Kidney (tissue), 14 donors: ENCODE measurements around the gene ZNF121. TPM values are rescaled to one million over a fixed set of nuclear protein-coding genes. Genes with fewer than 3 reads are reported as not detected.

Experiments used
- DNase-seq, 5 donors: peaks; one replicate each; pipeline ENCODE4 v3.0.0-alpha.2; 2013 to 2020
- FAIRE-seq: peaks from 2 replicates; lab custom pipeline; 2012; peaks lifted over from hg19 to GRCh38; lab: Jason Lieb, UNC
- H3K27ac ChIP-seq, 2 donors: one replicate each; pipeline ENCODE4 v1.7.0; 2013; ENCODE audit warnings: low read depth in 2 of 2, low read length in 2 of 2, inconsistent platforms in 1 of 2
- H3K27me3 ChIP-seq: one replicate; pipeline ENCODE4 v1.7.1; 2013; ENCODE audit warnings: low read length, inconsistent platforms; ENCODE audit not compliant: control insufficient read depth, insufficient read depth
- H3K36me3 ChIP-seq, 3 donors: one replicate each; pipeline versions ENCODE4 v1.7.0 to v1.7.1; 2013; ENCODE audit warnings: low read length in 3 of 3, control low read depth in 1 of 3, inconsistent platforms in 1 of 3; ENCODE audit not compliant: insufficient read depth in 3 of 3, control insufficient read depth in 2 of 3
- H3K4me1 ChIP-seq, 3 donors: one replicate each; pipeline versions ENCODE4 v1.7.0 to v1.7.1; 2013; ENCODE audit warnings: low read length in 3 of 3, inconsistent platforms in 1 of 3, low read depth in 1 of 3; ENCODE audit not compliant: control insufficient read depth in 2 of 3, insufficient read depth in 2 of 3
- H3K4me3 ChIP-seq, 3 donors: one replicate each; pipeline versions ENCODE4 v1.7.0 to v1.8.1; 2013; ENCODE audit warnings: low read length in 3 of 3, control low read depth in 1 of 3, inconsistent platforms in 1 of 3
- H3K9ac ChIP-seq, 3 donors: one replicate each; pipeline versions ENCODE4 v1.7.0 to v1.7.1; 2013; ENCODE audit warnings: low read length in 3 of 3, control low read depth in 1 of 3, inconsistent platforms in 1 of 3
- H3K9me3 ChIP-seq, 3 donors: one replicate each; pipeline versions ENCODE4 v1.7.0 to v1.7.1; 2013; ENCODE audit warnings: low read length in 3 of 3, control low read depth in 1 of 3, inconsistent platforms in 1 of 3; ENCODE audit not compliant: control insufficient read depth in 2 of 3, insufficient read depth in 1 of 3
- intact Hi-C: fragments of 100-400 bp; cut with DNase I; formaldehyde crosslinking; loops from one replicate; pipeline ENCODE4 v1.11.1; 2022
- polyA plus RNA-seq: library from polyadenylated mRNA; stranded (reverse); fragments of 350-450 nt; fragmentation: Illumina TruSeq; extraction: RNeasy Lipid Tissue Mini Kit (QIAGEN cat#74804); gene quantifications from one replicate; pipeline ENCODE4 v1.2.3, GENCODE V29; 2014; ENCODE audit warnings: low read depth, low replicate concordance; ENCODE audit not compliant: insufficient read depth
- total RNA-seq: library from RNA; stranded (reverse); fragmentation: NEBNext Ultra II Directional; extraction: Animal tissue kit (Norgen Biotek cat#: 25700); gene quantifications from one replicate; pipeline ENCODE4 v1.2.1, GENCODE V29; 2021
- TF ChIP-seq, protein P1 (sequence below): IDR thresholded peaks from 3 replicates; pipeline ENCODE4 v1.5.1; 2012; ENCODE audit warnings: mild to moderate bottlenecking, moderate library complexity, borderline replicate concordance; ENCODE audit not compliant: insufficient read depth; ENCODE audit errors: extremely low read depth
- donor health status: control.
- donor health status: control.
- donor health status: control.
- donor health status: control.
- donor health status: control.
- donor health status: DM: yes; HTN: yes; CAD: no.
- donor health status: Normal renal cell carcinoma (clear cell type).

The ZNF121 gene
- total and polyA plus RNA-seq, 2 donors from 2014 or later = 2.8 to 40.3 TPM

DNA sequence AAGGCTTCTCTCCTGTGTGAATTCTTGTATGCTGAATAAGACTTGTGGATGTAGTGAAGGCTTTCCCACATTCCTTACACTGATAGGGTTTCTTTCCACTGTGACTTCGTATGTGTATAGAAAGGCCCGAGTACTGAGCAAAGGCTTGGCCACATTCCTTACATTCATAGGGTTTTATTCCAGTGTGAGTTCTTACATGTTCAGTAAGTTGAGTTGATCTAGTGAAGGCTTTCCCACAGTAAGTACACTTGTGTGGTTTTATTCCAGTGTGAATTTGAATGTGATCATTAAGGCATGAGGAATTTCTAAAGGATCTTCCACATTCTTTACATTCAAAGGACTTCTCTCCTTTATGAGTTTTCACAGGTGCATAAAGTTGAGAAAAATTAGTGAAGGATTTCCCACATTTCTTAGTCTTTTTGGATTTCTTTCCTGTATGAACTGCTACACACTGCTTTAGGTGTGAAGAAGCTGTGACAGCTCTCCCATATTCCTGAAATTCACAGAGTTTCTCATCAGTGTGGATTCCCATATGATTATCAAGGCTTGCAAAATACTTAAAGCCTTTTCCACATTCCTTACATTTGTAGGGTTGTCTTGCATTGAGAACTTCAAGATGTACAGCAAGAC, 26.3 kb upstream of the ZNF121 start:
- no peak for FAIRE-seq
- intact Hi-C loops = no loop called here
- H3K36me3 ChIP-seq = peaks cover 31 to 58% (median 32%) of the 10 kb centered on the region in 3 donors
- no peaks in the 10 kb centered on the region for H3K4me1 ChIP-seq
- no peak overlapping the region for H3K27ac ChIP-seq
- peaks cover 1 to 52% (median 16%) of the 10 kb centered on the region in 3 donors for H3K9me3 ChIP-seq
- H3K9ac ChIP-seq = no peak overlapping the region
- no peak for DNase-seq
- TF ChIP-seq, protein P1, sequence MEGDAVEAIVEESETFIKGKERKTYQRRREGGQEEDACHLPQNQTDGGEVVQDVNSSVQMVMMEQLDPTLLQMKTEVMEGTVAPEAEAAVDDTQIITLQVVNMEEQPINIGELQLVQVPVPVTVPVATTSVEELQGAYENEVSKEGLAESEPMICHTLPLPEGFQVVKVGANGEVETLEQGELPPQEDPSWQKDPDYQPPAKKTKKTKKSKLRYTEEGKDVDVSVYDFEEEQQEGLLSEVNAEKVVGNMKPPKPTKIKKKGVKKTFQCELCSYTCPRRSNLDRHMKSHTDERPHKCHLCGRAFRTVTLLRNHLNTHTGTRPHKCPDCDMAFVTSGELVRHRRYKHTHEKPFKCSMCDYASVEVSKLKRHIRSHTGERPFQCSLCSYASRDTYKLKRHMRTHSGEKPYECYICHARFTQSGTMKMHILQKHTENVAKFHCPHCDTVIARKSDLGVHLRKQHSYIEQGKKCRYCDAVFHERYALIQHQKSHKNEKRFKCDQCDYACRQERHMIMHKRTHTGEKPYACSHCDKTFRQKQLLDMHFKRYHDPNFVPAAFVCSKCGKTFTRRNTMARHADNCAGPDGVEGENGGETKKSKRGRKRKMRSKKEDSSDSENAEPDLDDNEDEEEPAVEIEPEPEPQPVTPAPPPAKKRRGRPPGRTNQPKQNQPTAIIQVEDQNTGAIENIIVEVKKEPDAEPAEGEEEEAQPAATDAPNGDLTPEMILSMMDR = no peak
- no peaks in the 10 kb centered on the region for H3K27me3 ChIP-seq
- no peak overlapping the region for H3K4me3 ChIP-seq

DNA sequence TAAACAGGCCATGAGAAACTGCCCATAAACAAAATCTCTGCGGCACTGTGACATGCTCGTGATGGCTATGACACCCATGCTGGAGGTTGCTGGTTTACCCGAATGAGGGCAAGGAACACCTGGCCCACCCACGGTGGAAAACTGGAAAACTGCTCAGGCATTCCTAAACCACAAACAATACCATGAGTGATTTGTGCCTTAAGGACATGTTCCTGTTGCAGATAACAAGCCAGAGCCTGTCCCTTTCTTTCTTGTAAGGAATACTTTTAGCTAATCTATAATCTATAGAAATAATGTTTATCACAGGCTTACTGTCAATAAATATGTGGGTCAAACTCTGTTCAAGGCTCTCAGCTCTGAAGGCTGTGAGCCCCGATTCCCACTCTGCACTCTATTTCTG, 24.6 kb upstream of the ZNF121 start:
- H3K4me1 ChIP-seq = no peaks in the 10 kb centered on the region
- FAIRE-seq (no peak), DNase-seq (no peak)
- H3K9ac ChIP-seq = no peak overlapping the region
- H3K9me3 ChIP-seq = peaks cover 1 to 55% (median 16%) of the 10 kb centered on the region in 3 donors
- no peak overlapping the region for H3K27ac ChIP-seq
- H3K27me3 ChIP-seq = no peaks in the 10 kb centered on the region
- TF ChIP-seq, protein P1 = no peak
- intact Hi-C loops = no loop called here
- H3K36me3 ChIP-seq = peaks cover 30 to 44% (median 31%) of the 10 kb centered on the region in 3 donors
- H3K4me3 ChIP-seq = no peak overlapping the region

DNA sequence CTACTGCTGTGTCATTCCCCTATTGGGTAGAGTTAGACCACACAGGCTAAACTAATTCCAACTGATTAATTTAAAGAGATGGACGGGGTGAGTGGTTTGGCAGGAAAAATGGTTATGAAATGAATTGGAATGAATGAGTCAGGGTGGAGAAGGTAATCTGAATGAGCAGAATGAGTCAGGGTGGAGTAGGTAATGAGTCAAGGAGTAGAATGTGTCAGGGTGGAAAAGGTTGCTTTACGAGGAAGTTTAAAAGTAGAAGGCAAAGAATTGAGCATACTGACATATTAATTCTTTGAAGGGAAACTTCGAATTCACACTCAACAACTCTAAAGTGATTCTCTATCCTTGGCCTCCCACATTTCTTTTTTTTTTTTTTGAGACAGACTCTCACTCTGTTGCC, 12.7 kb upstream of the ZNF121 start:
- H3K36me3 ChIP-seq = no peaks in the 10 kb centered on the region
- H3K4me3 ChIP-seq = no peak overlapping the region
- no peak for FAIRE-seq
- no peak overlapping the region for H3K9ac ChIP-seq
- H3K4me1 ChIP-seq = no peaks in the 10 kb centered on the region
- no peaks in the 10 kb centered on the region for H3K27me3 ChIP-seq
- intact Hi-C loops = no loop called here
- H3K9me3 ChIP-seq = no peaks in the 10 kb centered on the region
- TF ChIP-seq, protein P1 = no peak
- DNase-seq = no peak
- no peak overlapping the region for H3K27ac ChIP-seq
